HG03378 (cell line): Measurements from ENCODE around the gene ABCC6.
"Not testable (repeated sequence)": the region's sequence is repeated elsewhere in the genome, so short reads cannot be mapped to it uniquely, and the experiment has no call there.

ENCODE experiments used
- ATAC-seq: cut with Tn5 transposase; IDR thresholded peaks from one replicate; pipeline ENCODE4 v1.9.1; 2021; ENCODE audit warnings: mild to moderate bottlenecking, moderate library complexity; ENCODE audit not compliant: unreplicated experiment

The ABCC6 gene

DNA sequence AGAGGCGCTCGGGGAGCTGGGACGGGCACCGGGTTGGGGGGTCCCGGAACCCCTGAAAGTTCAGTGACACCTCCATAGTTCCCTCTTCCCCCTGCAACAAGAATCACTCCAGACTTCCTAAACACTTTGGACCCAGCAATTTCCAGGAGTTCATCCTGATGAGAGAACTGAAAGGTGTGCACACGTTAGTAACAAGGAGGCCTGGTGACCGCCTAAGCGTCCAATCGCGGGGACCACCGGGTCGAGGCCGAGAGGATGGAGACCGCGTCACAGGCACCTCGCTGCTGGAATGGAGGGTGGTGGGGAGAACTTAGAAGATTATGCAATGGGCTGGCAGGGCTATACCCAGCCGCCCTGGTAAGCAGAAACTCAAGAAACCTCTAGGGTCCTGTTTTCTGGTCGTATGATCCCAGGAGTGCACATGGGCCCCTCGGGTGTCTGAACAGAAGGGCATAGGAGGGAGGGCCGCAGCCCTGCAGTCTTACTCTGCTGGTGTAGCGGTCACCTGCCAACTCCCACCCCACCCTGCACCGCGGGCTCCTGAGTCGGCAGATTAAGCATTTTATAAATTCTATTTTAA lies 458 bp upstream of the ABCC6 start:
- not testable (repeated sequence) for ATAC-seq

DNA sequence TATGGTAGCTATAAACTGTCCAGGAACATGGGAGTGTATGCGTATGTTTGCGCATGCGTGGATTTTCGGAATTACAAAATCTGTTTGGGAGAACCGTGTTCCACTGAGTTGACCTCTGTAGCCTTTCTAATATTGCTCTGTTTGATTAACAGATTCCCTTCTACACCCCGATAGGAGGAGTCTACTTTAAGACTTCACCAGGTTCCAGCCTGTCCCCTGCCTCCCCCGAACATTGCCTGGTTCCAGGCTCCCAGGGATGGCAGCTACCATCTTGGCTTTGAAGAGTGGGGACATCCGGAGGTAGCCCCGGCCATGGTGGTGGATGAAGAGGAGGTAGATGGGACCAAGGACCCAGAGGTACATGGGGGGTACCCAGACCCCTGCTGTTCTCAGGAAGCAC lies 1.9 kb downstream of the ABCC6 start:
- not testable (repeated sequence) for ATAC-seq

- not testable (repeated sequence) for ATAC-seq
Measured at GRCh38 chr16:16220449-16220848, 2.8 kb downstream of the ABCC6 start.

DNA sequence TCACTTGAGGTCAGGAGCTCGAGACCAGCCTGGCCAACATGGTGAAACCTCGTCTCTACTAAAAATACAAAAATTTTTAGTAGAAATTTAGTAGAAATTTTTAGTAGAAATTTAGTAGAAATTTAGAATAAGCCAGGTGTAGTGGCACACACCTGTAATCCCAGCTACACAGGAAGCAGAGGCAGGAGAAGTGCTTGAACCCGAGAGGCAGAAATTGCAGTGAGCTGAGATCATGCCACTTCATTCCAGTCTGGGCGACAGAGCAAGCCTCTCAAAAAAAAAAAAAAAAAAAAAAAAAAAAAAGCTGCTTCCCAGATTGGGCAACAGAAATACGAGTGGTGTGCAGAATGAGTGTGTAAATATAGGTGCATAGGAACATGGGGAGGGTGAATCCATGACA lies 4.5 kb downstream of the ABCC6 start:
- not testable (repeated sequence) for ATAC-seq

- not testable (repeated sequence) for ATAC-seq
Measured at GRCh38 chr16:16218349-16218748, 4.9 kb downstream of the ABCC6 start.

- not testable (repeated sequence) for ATAC-seq
Measured at GRCh38 chr16:16213863-16214293, 9.4 kb downstream of the ABCC6 start.

- not testable (repeated sequence) for ATAC-seq
Measured at GRCh38 chr16:16211404-16211803, 11.9 kb downstream of the ABCC6 start.

GRCh38 chr16:16208461-16208860 lies 14.8 kb downstream of the ABCC6 start:
- not testable (repeated sequence) for ATAC-seq

DNA sequence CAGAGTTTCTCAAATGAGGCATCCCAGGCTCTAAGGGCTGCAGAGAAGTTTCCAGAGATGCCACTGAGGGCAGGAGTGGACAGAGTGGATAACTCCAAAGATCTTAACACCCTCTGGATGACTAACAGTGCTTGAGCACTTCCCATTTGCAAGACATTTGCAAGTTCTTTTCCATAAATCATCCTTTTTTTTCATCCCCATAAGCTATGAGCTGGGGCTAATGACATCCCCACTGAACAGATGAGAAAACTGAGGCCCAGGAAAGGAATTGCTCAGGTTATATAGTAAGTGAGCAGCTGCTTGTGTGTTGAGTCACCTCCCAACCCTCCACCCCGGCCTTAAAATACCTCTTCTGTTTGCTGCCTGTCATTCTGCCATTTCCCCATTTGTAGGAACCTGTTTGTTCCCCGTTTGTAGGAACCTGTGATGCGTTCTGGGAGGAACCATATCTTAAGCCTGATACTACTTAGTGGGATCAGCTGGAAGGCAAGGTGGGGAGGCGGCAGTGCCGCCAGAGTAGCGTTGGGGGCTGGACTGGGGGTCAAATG lies 15.4 kb downstream of the ABCC6 start:
- not testable (repeated sequence) for ATAC-seq

GRCh38 chr16:16207097-16207786 lies 16.1 kb downstream of the ABCC6 start:
- not testable (repeated sequence) for ATAC-seq

GRCh38 chr16:16205864-16206263 lies 17.4 kb downstream of the ABCC6 start:
- not testable (repeated sequence) for ATAC-seq

GRCh38 chr16:16204552-16204951 lies 18.7 kb downstream of the ABCC6 start:
- not testable (repeated sequence) for ATAC-seq

DNA sequence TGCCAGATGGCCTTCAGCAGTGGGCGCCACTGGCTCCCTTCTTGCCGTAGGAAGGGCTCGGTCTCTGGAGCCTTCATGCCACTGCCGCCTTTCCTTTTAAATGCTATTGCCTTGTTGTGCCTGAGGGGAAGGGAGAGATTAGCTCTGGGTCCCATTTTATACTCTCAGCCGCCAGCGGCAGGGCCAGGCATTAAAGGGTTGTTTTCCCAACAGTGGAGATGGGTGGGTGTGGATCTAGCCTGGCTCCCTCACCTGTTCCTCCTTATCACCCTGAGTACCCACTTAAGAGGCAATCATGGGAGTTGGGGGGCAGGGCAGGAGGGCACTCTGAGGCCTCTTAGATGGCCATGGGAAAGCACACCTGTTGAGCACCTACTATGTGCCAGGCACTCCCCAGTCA lies 19.8 kb downstream of the ABCC6 start:
- ATAC-seq: not testable (repeated sequence)

GRCh38 chr16:16202400-16203143 lies 20.7 kb downstream of the ABCC6 start:
- not testable (repeated sequence) for ATAC-seq

DNA sequence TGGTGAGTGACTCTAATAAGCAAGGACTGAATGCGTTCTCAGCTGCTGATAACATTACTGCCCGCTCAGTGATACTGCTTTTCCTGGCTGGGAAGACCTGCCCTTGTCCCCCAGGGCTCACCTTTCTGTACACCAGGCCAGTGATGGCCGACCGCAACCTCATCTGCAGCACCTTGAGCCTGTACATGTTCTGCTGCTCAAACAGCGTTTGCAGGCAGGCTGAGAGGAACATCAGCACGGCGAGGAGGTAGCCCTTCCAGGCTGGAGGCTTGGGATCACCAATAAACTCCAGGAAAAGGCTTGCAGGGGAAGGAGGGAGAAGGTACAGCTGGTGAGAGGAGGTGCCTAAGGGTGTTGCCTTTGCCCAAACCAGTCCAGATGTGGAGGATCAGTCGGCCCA lies 21.4 kb downstream of the ABCC6 start:
- not testable (repeated sequence) for ATAC-seq

- not testable (repeated sequence) for ATAC-seq
Measured at GRCh38 chr16:16200391-16200790, 22.9 kb downstream of the ABCC6 start.

DNA sequence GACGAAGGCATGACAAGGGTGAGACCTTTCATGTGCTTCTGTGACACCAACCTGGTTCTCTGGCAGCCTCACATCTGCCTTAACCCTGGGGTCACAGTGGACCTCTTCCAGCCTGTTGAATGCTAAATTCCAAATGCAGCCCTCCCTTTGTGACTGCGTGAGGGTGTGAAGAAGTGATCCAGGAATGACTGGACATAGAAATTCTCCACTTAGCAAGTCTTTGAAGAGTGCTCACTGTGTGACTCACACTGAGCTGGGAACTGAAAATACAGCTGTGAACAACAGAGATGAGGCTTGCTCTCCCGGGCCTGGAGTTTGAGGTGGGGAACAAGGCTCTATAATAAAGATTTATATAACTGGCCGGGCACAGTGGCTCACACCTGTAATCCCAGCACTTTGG lies 23.9 kb downstream of the ABCC6 start:
- not testable (repeated sequence) for ATAC-seq

DNA sequence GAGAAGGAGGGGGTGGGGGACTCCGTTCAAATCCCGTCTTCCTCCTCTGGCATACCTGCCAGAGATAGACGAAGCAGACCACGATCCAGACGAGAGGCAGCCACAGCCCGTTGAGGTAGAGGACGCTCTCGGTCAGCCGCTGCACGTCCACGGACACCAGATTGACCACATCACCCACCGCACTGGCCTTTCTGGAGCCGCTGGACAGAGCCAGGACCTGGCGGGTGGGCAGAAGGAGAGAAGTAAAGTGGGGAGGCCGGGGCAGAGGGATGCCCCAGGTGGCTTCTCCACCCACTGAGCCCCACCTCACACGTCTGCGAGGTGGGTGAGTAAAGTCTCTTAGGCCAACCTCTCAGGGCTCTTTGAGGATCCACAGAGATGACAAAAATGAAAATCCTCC lies 25.3 kb downstream of the ABCC6 start:
- no peak for ATAC-seq

DNA sequence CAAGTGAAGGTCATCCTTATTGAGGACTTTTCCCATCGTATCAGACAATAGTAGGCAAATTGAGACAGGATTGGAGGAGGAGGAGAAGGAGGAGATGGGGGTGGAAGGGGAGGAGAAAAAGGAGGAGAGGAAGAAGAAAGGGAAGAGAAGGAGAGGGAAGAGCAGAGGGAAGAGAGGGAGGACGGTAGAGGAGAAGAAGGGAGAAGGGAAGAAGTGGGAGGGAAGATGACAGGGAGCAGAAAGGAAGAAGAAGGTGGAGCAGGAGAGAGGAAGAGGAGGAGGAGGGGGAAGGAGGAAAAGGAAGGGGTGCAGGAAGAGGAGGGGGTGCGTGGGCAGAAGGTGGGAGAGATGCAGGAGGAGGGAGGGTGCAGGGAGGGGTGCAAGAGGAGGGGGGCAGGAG lies 26.0 kb downstream of the ABCC6 start:
- ATAC-seq: no peak

DNA sequence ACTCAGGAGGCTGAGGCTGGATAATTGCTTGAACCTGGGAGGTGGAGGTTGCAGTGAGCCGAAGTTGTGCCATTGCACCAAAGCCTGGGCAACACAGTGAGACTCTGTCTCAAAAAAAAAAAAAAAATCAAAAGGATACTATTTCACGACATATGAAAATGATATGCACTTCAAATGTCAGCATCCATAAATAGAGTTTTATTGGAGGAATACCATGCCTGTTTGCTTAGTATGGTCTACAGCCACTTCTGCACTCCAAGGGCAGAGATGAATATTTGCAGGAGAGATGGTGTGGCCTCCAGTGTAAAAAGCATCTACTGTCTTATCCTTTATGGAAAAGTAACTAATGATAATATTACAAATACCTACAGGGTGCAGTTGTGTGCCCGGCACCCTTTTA lies 27.2 kb downstream of the ABCC6 start:
- ATAC-seq: no peak

DNA sequence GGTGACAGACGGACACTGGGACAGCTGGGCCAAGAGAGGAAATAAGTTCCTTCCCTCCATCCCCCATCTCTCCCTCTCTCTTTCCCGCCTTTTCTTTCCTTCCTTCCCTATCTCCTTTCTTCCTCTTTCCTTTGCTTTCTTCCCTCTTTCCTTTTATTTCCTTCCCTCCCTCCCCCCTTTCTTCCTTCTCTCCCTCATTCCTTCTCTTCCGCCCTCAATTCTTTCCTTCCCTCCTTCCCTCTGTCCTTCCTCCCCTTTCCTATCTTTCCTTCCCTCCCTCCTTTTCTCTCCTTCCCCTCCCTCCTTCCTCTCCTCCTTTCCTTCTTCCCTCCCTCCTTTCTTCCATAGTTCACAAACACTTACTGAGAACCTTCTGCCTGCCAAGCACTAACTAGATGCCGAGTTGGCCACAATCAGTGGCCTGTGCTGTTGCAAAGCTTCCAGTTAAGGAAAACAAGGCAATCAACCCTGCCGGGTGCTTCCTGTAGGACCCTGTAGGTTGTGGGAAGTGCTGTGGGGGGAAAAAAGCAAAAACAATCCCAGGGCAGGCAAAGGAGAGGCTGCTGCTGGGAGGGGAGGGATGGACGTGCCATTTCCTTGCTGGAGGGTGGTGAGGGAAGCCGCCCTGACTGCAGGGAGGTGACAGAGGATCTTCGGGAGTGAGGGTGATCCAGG lies 31.7 kb downstream of the ABCC6 start:
- ATAC-seq: no peak
